ENCODE data around the gene PALLD. TPM values are rescaled to one million over a fixed set of nuclear protein-coding genes. Genes with fewer than 3 reads are reported as not detected.

Gene PALLD
- total RNA-seq, 3 donors from 2014 or later: 0.94 to 2.4 (median 1.2) TPM

GRCh38 chr4:168765322-168765721, 268.5 kb downstream of the PALLD start:
- no peak for DNase-seq
- no peak for ATAC-seq
- no peak overlapping the region for H3K4me3 Mint-ChIP-seq
- H3K27me3 Mint-ChIP-seq (ENCODE audit: low read depth): peaks cover 3% of the 10 kb centered on the region
- no peaks in the 10 kb centered on the region for H3K36me3 Mint-ChIP-seq (ENCODE audit: insufficient read depth)
- no peaks in the 10 kb centered on the region for H3K4me1 Mint-ChIP-seq (ENCODE audit: low read depth)
- no peaks in the 10 kb centered on the region for H3K9me3 Mint-ChIP-seq

DNA sequence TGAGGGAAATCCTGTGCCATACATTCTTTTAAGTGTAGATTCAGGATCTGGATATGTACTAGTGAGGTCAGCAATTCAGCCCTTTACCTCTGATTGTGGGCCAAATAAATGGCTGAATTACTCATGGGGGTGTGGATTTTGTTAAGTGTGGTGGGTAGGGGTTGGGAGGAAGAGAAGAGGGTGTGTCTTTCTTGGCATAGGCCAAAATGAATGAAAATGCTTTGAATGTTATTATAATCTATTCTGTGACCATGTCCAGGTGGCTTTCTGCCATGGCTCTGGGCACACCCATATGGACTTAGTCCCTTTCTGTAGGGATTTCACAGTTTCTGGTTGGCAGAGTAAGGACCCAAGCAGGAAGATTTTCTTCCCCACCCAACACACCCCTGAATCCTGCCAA, 268.9 kb downstream of the PALLD start:
- H3K9me3 Mint-ChIP-seq: no peaks in the 10 kb centered on the region
- no peaks in the 10 kb centered on the region for H3K36me3 Mint-ChIP-seq (ENCODE audit: insufficient read depth)
- H3K27me3 Mint-ChIP-seq (ENCODE audit: low read depth): peaks cover 3% of the 10 kb centered on the region
- no peak overlapping the region for H3K4me3 Mint-ChIP-seq
- DNase-seq (no peak), ATAC-seq (no peak)
- H3K4me1 Mint-ChIP-seq (ENCODE audit: low read depth): no peaks in the 10 kb centered on the region

DNA sequence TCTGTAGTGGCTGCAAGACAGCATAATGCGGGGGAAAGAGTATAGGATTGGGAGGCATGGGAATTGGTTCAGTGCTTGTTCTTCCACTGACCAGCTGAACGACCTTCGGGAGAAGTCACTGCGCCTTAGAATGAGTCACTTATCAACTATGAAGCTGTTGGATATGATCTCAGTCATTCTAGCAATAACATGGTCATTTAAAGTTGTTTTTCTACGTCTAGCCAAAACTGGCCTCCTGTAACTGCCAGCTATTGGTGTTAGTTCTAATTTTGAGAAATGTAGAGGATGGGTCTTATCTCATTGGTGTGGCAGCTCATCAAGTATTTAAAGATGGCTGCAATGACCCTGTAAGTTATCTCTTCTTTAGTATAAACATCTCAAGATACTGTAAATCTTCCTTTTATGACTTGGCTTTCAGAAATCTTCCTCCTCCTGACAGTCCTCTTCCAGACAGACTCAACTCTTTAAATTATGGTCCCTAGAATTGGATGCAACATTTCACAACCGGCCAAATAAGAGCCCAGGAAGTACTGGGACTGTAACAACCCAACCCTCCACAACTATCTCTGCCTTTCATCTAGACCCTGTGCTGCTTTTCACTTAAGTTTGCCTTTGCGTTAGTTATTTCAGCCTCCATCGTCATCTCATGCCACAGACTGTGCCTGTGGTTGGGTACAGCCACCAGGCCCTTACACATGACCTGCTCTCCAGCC, 269.9 kb downstream of the PALLD start:
- DNase-seq (no peak), ATAC-seq (no peak)
- no peak overlapping the region for H3K4me3 Mint-ChIP-seq
- H3K9me3 Mint-ChIP-seq: no peaks in the 10 kb centered on the region
- H3K4me1 Mint-ChIP-seq (ENCODE audit: low read depth): no peaks in the 10 kb centered on the region
- no peaks in the 10 kb centered on the region for H3K36me3 Mint-ChIP-seq (ENCODE audit: insufficient read depth)
- H3K27me3 Mint-ChIP-seq (ENCODE audit: low read depth): peaks cover 6% of the 10 kb centered on the region

DNA sequence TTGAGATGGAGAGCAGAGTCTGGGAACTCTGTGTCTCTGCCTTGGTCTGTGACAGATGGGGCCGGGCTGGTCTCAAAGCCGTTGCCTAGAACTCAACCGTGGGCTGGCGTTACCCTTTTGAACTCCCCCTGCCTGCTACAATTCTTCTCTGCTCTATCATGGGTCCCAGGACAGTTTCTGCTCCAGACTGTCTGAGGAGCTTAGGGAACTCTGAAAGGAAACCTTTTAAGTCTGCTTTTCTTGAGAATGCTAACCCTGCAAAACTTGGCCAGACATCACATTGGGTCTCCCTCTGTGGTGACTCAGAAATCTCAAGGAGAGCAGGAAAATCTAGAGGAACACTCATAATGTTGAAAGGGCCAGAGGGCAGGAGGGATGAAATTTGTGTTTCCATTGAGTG, 272.6 kb downstream of the PALLD start:
- no peaks in the 10 kb centered on the region for H3K36me3 Mint-ChIP-seq (ENCODE audit: insufficient read depth)
- no peak for ATAC-seq
- no peaks in the 10 kb centered on the region for H3K9me3 Mint-ChIP-seq
- peaks cover 9% of the 10 kb centered on the region for H3K27me3 Mint-ChIP-seq (ENCODE audit: low read depth)
- no peak for DNase-seq
- no peaks in the 10 kb centered on the region for H3K4me1 Mint-ChIP-seq (ENCODE audit: low read depth)
- no peak overlapping the region for H3K4me3 Mint-ChIP-seq

DNA sequence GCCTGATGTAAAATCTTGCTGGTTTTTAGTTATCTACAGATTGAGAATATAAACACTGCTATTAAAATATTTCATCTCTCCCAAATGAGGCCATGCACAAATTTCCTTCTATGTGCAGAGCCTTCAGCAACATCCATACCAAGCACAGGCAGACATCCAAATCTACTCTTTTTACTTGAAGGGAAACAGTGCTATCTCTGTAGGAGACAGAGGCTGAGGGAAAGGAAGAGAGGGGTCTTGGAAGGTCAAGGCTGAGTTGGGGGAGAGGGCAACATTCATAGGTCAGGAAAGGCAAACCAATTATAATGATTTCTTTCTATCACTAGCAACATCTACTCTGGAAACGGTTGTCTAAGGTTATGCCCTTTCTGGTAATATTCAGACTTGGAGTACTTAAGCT, 273.0 kb downstream of the PALLD start:
- H3K9me3 Mint-ChIP-seq: no peaks in the 10 kb centered on the region
- ATAC-seq: no peak

GRCh38 chr4:168771251-168771650, 274.4 kb downstream of the PALLD start:
- DNase-seq (no peak), ATAC-seq (no peak)
- Mint-ChIP-seq H3K9me3 (peaks cover 7% of the 10 kb centered on the region), H3K36me3 (ENCODE audit: insufficient read depth) (no peaks in the 10 kb centered on the region), H3K27me3 (ENCODE audit: low read depth) (peaks cover 9% of the 10 kb centered on the region), H3K4me1 (ENCODE audit: low read depth) (no peaks in the 10 kb centered on the region), H3K4me3 (no peak overlapping the region)

More for the DNA sequence above, 273.0 kb downstream of the PALLD start:
- no peaks in the 10 kb centered on the region for H3K36me3 Mint-ChIP-seq (ENCODE audit: insufficient read depth)
- no peak overlapping the region for H3K4me3 Mint-ChIP-seq
- no peak for DNase-seq
- H3K4me1 Mint-ChIP-seq (ENCODE audit: low read depth): no peaks in the 10 kb centered on the region
- peaks cover 9% of the 10 kb centered on the region for H3K27me3 Mint-ChIP-seq (ENCODE audit: low read depth)

GRCh38 chr4:168773388-168774195, 276.7 kb downstream of the PALLD start:
- H3K27me3 Mint-ChIP-seq (ENCODE audit: low read depth): peaks cover 6% of the 10 kb centered on the region

DNA sequence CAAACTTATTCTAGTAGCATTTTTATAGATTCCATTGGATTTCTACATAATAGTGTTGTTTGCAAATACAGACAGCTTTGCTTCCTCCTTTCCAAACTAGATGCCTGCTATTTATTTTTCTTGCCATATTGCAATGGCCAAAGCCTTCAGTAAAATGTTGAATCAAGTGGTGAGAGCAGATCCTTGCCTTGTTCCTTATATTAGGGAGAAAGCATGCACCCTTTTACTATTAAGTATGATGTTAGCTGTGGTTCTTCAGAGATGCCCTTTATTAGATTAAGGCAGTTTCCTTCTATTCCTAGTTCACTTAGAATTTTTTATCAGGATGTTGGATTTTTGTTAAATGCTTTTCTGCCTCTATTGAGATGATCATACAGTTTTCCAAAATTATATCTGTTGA, 279.5 kb downstream of the PALLD start:
- Mint-ChIP-seq H3K36me3 (ENCODE audit: insufficient read depth) (no peaks in the 10 kb centered on the region), H3K9me3 (peaks cover 9% of the 10 kb centered on the region), H3K27me3 (ENCODE audit: low read depth) (peaks cover 13% of the 10 kb centered on the region), H3K4me3 (no peak overlapping the region), H3K4me1 (ENCODE audit: low read depth) (no peaks in the 10 kb centered on the region)
- no peak for ATAC-seq
- DNase-seq: no peak

More at GRCh38 chr4:168773388-168774195, 276.7 kb downstream of the PALLD start:
- peaks cover 9% of the 10 kb centered on the region for H3K9me3 Mint-ChIP-seq
- H3K36me3 Mint-ChIP-seq (ENCODE audit: insufficient read depth): no peaks in the 10 kb centered on the region
- ATAC-seq (no peak), DNase-seq (no peak)
- H3K4me3 Mint-ChIP-seq: no peak overlapping the region
- no peaks in the 10 kb centered on the region for H3K4me1 Mint-ChIP-seq (ENCODE audit: low read depth)

DNA sequence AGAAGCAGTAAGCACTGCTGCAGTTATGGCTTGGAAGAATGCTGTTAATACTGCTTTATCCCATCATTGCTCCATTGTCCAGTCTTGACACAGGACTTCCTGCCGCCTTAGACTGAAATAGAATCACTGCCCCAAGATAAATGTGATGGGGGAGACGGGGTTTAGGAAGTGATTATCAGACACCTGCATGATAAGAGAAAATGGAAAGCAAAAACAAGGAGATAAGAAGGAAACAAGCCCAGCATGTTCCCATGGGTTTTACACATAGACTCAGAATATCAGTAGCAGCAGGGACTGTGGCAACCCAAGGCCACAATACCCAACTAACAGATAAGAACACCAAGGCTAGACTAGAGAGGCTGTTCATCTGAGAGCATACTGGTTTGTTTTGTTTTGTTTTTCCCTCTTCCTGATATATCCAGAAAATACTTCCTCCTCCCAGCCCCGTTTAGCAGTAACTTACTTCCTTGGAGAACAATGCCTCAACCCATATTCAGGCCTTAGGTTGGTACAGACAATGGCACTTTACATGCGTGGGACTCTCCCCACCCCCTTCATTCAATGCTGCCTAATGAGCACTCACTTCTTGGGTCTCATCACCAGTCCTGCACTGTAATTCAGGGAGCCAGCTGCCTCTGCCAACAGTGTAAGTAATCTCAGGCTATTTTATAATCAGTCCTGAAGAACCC, 280.6 kb downstream of the PALLD start:
- no peak for ATAC-seq
- no peaks in the 10 kb centered on the region for H3K4me1 Mint-ChIP-seq (ENCODE audit: low read depth)
- peaks cover 9% of the 10 kb centered on the region for H3K9me3 Mint-ChIP-seq
- H3K36me3 Mint-ChIP-seq (ENCODE audit: insufficient read depth): no peaks in the 10 kb centered on the region
- no peak for DNase-seq
- peaks cover 11% of the 10 kb centered on the region for H3K27me3 Mint-ChIP-seq (ENCODE audit: low read depth)
- H3K4me3 Mint-ChIP-seq: no peak overlapping the region

GRCh38 chr4:168781341-168781740, 284.5 kb downstream of the PALLD start:
- Mint-ChIP-seq H3K4me3 (no peak overlapping the region), H3K36me3 (ENCODE audit: insufficient read depth) (no peaks in the 10 kb centered on the region), H3K27me3 (ENCODE audit: low read depth) (peaks cover 16% of the 10 kb centered on the region), H3K9me3 (peaks cover 1% of the 10 kb centered on the region), H3K4me1 (ENCODE audit: low read depth) (no peaks in the 10 kb centered on the region)
- ATAC-seq (no peak), DNase-seq (no peak)

DNA sequence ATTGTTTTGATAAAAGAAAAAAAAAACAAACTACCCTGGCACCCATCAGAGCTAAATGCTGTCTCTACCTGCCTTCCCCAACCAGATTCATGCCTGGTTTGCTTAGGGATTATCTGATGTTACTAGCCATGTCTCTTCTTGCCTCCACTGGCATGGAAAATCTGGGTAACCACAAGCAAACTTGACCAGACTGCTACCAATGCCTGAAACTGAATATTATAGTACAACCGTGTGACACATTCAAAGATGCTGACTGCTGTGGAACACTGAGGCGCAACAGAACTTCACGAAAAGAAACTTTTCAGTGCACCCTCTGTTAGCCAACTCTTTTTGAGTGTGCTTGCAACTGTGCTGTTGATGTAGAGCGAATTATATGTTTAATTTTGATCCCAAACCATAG, 285.1 kb downstream of the PALLD start:
- no peaks in the 10 kb centered on the region for H3K36me3 Mint-ChIP-seq (ENCODE audit: insufficient read depth)
- no peak overlapping the region for H3K4me3 Mint-ChIP-seq
- no peaks in the 10 kb centered on the region for H3K4me1 Mint-ChIP-seq (ENCODE audit: low read depth)
- no peaks in the 10 kb centered on the region for H3K9me3 Mint-ChIP-seq
- ATAC-seq: no peak
- peaks cover 16% of the 10 kb centered on the region for H3K27me3 Mint-ChIP-seq (ENCODE audit: low read depth)
- DNase-seq: no peak

- DNase-seq (no peak), ATAC-seq (no peak)
- Mint-ChIP-seq H3K4me3 (no peak overlapping the region), H3K4me1 (ENCODE audit: low read depth) (no peaks in the 10 kb centered on the region), H3K36me3 (ENCODE audit: insufficient read depth) (no peaks in the 10 kb centered on the region), H3K27me3 (ENCODE audit: low read depth) (peaks cover 16% of the 10 kb centered on the region), H3K9me3 (no peaks in the 10 kb centered on the region)
Observed at GRCh38 chr4:168782439-168782838, 285.6 kb downstream of the PALLD start.

GRCh38 chr4:168784786-168785461, 288.1 kb downstream of the PALLD start:
- no peak for DNase-seq
- ATAC-seq: no peak
- H3K4me3 Mint-ChIP-seq: no peak overlapping the region
- no peaks in the 10 kb centered on the region for H3K9me3 Mint-ChIP-seq
- H3K4me1 Mint-ChIP-seq (ENCODE audit: low read depth): no peaks in the 10 kb centered on the region
- no peaks in the 10 kb centered on the region for H3K36me3 Mint-ChIP-seq (ENCODE audit: insufficient read depth)
- H3K27me3 Mint-ChIP-seq (ENCODE audit: low read depth): peaks cover 16% of the 10 kb centered on the region

DNA sequence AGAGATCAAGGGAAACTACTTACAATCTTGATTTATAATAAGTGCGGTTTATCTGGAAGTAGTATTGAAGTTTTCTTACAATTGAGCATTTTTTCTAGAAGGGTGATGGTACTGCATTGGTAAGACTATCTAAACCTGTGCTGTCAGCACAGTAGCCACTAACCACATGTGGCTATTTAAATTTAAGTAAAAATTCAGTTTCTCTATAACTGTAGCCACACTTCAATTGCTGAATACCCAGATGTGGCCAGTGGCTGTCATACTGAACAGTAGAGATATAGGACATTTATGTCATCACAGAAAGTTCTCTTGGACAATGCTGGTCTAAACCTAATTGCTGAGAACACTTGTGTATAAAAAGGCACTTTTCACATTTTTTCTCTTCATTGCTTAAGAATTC, 290.5 kb downstream of the PALLD start:
- H3K4me3 Mint-ChIP-seq: no peak overlapping the region
- ATAC-seq: no peak
- no peaks in the 10 kb centered on the region for H3K36me3 Mint-ChIP-seq (ENCODE audit: insufficient read depth)
- H3K9me3 Mint-ChIP-seq: no peaks in the 10 kb centered on the region
- no peaks in the 10 kb centered on the region for H3K4me1 Mint-ChIP-seq (ENCODE audit: low read depth)
- DNase-seq: no peak
- H3K27me3 Mint-ChIP-seq (ENCODE audit: low read depth): peaks cover 8% of the 10 kb centered on the region
